ENCODE measurements around the gene FAM163B. TPM values are rescaled to one million over a fixed set of nuclear protein-coding genes. Genes with fewer than 3 reads are reported as not detected.

FAM163B gene
- total and polyA plus RNA-seq, 2 experiments from 2014 or later, result 0.60 to 1.3 TPM

DNA sequence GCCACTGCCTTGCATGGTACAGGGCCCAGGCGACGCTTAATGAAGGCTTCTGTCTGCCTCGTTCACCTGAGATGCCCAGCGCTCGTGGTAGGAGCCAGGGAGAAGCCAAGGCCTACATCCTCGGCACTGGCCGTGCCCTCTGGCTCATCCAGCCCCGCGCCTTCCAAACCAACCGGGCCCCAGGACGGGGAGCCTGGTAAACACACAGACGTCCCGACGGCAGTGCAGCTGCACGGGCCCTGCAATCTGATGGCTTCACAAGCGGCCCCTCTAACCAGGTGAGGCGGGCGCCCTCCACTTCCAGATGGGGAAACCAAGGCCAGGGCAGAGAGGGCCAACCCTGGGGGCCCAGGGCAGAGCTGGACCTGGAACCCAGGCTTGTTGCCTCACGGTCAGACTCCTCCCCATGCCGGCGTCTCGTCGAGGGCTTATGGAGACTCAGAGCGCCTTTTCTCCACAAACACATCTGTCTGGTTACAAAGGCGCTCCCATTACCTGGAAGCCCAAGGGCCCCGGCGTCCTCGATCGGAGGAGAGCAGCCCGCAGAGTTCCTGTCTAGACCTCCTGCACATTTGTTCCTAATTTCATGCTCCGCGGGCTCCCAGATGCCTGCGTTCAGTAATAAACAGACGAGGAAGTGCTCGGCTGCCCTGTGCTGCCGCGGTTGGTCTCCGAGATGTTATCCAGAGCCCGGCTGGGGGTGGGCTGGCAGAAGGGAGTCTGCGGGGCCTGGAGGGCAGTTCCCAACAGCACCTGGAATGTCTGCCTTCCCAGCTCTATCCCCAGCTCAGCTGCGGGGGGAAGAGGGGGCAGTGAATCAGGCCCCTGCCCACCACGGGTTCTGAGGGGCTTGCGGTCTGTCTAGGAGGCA lies 23.5 kb downstream of the FAM163B start (continued):
- TF ChIP-seq ZNF462 (CRISPR knock-in tag; IDR thresholded peaks at IDR 0.05) (no peak), NANOG (IDR thresholded peaks at IDR 0.05; ENCODE audit: borderline replicate concordance) (no peak), REST (IDR thresholded peaks at IDR 0.05; ENCODE audit: unreplicated experiment) (no peak)
